GM19328 (cell line): Measurements from ENCODE around the gene TNRC6C.
"Not testable (repeated sequence)": the region's sequence is repeated elsewhere in the genome, so short reads cannot be mapped to it uniquely, and the experiment has no call there.

Source experiments
- ATAC-seq: cut with Tn5 transposase; IDR thresholded peaks from one replicate; pipeline ENCODE4 v1.9.1; 2021; ENCODE audit warnings: mild to moderate bottlenecking, moderate library complexity; ENCODE audit not compliant: unreplicated experiment

Gene TNRC6C

GRCh38 chr17:78109489-78109761 is 150.9 kb downstream of the TNRC6C start:
- no peak for ATAC-seq

- no peak for ATAC-seq
Measured at GRCh38 chr17:78110363-78111015, 152.0 kb downstream of the TNRC6C start.

GRCh38 chr17:78111016-78111726 is 152.7 kb downstream of the TNRC6C start:
- no peak for ATAC-seq

- ATAC-seq, result no peak
Measured at GRCh38 chr17:78111727-78112517, 153.4 kb downstream of the TNRC6C start.

GRCh38 chr17:78112518-78113471 is 154.3 kb downstream of the TNRC6C start:
- ATAC-seq, result no peak

- ATAC-seq, result no peak
Measured at GRCh38 chr17:78113804-78114785, 155.6 kb downstream of the TNRC6C start.

- ATAC-seq, result no peak
Measured at GRCh38 chr17:78114831-78115723, 156.6 kb downstream of the TNRC6C start.

- not testable (repeated sequence) for ATAC-seq
Measured at GRCh38 chr17:78115803-78116202, 157.3 kb downstream of the TNRC6C start.

- ATAC-seq, result no peak
Measured at GRCh38 chr17:78116411-78116810, 157.9 kb downstream of the TNRC6C start.

- ATAC-seq, result no peak
Measured at GRCh38 chr17:78117027-78117981, 158.8 kb downstream of the TNRC6C start.

- no peak for ATAC-seq
Measured at GRCh38 chr17:78118801-78119241, 160.3 kb downstream of the TNRC6C start.

- ATAC-seq, result no peak
Measured at GRCh38 chr17:78120537-78120936, 162.0 kb downstream of the TNRC6C start.

- no peak for ATAC-seq
Measured at GRCh38 chr17:78120971-78121800, 162.7 kb downstream of the TNRC6C start.

- ATAC-seq, result no peak
Measured at GRCh38 chr17:78121801-78122215, 163.3 kb downstream of the TNRC6C start.

- ATAC-seq, result no peak
Measured at GRCh38 chr17:78122216-78122930, 163.9 kb downstream of the TNRC6C start.

GRCh38 chr17:78122931-78123249 is 164.4 kb downstream of the TNRC6C start:
- no peak for ATAC-seq
